Tibial nerve (tissue), 4 donors: Measurements from ENCODE around the gene PRRT1. TPM values are rescaled to one million over a fixed set of nuclear protein-coding genes. Genes with fewer than 3 reads are reported as not detected.
"Not testable (repeated sequence)": the region's sequence is repeated elsewhere in the genome, so short reads cannot be mapped to it uniquely, and the experiment has no call there.

Experiments
- DNase-seq, 2 donors: peaks; one replicate each; pipeline ENCODE4 v3.0.0-alpha.2; 2019; ENCODE audit warnings: low spot score in 2 of 2
- H3K27ac ChIP-seq, 4 donors: fragments of 200-600 bp; sonication (generic) in 3 of 4; one replicate each; pipeline ENCODE4 v1.5.1; 2017 to 2019; ENCODE audit warnings: mild to moderate bottlenecking in 1 of 4
- H3K27me3 ChIP-seq, 2 donors: fragments of 200-600 bp; sonication (generic) in 1 of 2; one replicate each; pipeline versions ENCODE4 v1.5.1 to v1.6.0; 2017 to 2019
- H3K36me3 ChIP-seq, 3 donors: fragments of 200-600 bp; sonication (generic); one replicate each; pipeline ENCODE4 v1.5.1; 2018 to 2019
- H3K4me1 ChIP-seq, 4 donors: fragments of 200-600 bp; sonication (generic) in 3 of 4; one replicate each; pipeline ENCODE4 v1.5.1; 2017 to 2019
- H3K4me3 ChIP-seq, 4 donors: fragments of 200-600 bp; sonication (generic) in 3 of 4; one replicate each; pipeline ENCODE4 v1.5.1; 2017 to 2019; ENCODE audit warnings: mild to moderate bottlenecking in 1 of 4, moderate library complexity in 1 of 4
- H3K9me3 ChIP-seq, 4 donors: fragments of 200-600 bp; sonication (generic) in 3 of 4; one replicate each; pipeline ENCODE4 v1.5.1; 2017 to 2019
- CTCF ChIP-seq, 5 experiments: fragments of 200-600 bp in 3 of 5; fragments of 450-650 bp in 2 of 5; sonication (generic) in 3 of 5; IDR thresholded peaks; one replicate each; pipeline ENCODE4 v1.5.1; 2016 to 2019; ENCODE audit warnings: antibody characterized with exemption in 5 of 5, mild to moderate bottlenecking in 3 of 5, moderate library complexity in 2 of 5
- EP300 ChIP-seq, 2 donors: sonication (generic); formaldehyde crosslinking; IDR thresholded peaks; one replicate each; pipeline ENCODE4 v1.6.1; 2017; ENCODE audit warnings: antibody characterized with exemption in 2 of 2, mild to moderate bottlenecking in 1 of 2
- POLR2A ChIP-seq, 2 donors: fragments of 450-650 bp; IDR thresholded peaks; one replicate each; pipeline ENCODE4 v1.6.1; 2017; ENCODE audit warnings: antibody characterized with exemption in 2 of 2, mild to moderate bottlenecking in 2 of 2, moderate library complexity in 2 of 2
- WGBS, 2 donors: methylation state at CpG; one replicate each; pipeline ENCODE4 v1.1.5; 2018; 5-methylcytosine and 5-hydroxymethylcytosine counted together
- small RNA-seq: library from RNA; depleted of rRNA; stranded (forward); fragments of <200 nt; gene quantifications from one replicate; pipeline ENCODE3, GENCODE V24; 2016
- total RNA-seq, 4 donors: library from RNA; depleted of rRNA; stranded (reverse); fragments of >200 nt; gene quantifications; one replicate each; pipeline ENCODE4 v1.1.0, GENCODE V29; 2016

PRRT1 gene
- total RNA-seq, 4 donors from 2014 or later: 0.21 to 2.7 (median 1.7) TPM

GRCh38 chr6:32108727-32109113 lies 43.0 kb downstream of the PRRT1 start:
- H3K27me3 ChIP-seq: no peaks in the 10 kb centered on the region
- peak overlapping the region; percentile 73 to 93 (median 84) for H3K27ac ChIP-seq
- 27 to 30% methylated on average over 6 of the region's 6 CpGs for WGBS, 2 donors
- H3K4me1 ChIP-seq: peaks cover 0 to 92% (median 63%) of the 10 kb centered on the region in 4 donors
- DNase-seq: no peak
- H3K4me3 ChIP-seq: peak overlapping the region; percentile 24 to 62 (median 34)
- no peaks in the 10 kb centered on the region for H3K9me3 ChIP-seq
- no peak for TF ChIP-seq EP300 (IDR thresholded peaks at IDR 0.05)
- H3K36me3 ChIP-seq: no peaks in the 10 kb centered on the region

- DNase-seq: peak; percentile 72 to 77
These were observed 43.6 kb downstream of the PRRT1 start for GRCh38 chr6:32108094-32108627.

DNA sequence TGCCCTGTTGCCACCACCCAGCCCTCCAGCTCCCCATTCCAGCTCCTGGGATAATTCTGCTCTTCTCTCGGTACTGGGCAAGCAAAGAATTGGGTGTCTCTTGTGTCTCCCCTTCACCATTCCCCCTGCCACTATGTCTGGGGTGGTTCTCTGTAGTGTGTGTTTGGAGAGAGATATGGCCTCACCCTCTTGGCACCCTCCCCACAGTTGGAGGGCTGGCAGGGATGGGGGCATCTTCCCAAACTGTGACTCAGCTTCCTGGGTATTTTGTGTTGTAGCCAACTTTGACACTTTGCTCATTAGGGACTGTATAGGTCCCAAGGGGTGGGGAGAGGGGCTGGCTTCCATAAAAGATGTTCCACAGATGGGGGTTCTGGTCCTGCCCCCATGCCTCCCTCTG lies 44.3 kb downstream of the PRRT1 start:
- Histone ChIP-seq H3K36me3 (no peaks in the 10 kb centered on the region), H3K9me3 (no peaks in the 10 kb centered on the region), H3K4me3 (peak overlapping the region in 1 of 4 donors; percentile 62), H3K27me3 (no peaks in the 10 kb centered on the region), H3K27ac (peak overlapping the region; percentile 73 to 93 (median 84)), H3K4me1 (peaks cover 0 to 79% (median 50%) of the 10 kb centered on the region in 4 donors)
- TF ChIP-seq EP300 (IDR thresholded peaks at IDR 0.05): no peak
- 40 to 50% methylated on average over 1 of the region's 1 CpG for WGBS, 2 donors
- DNase-seq: no peak

More at GRCh38 chr6:32108094-32108627, 43.6 kb downstream of the PRRT1 start:
- WGBS, 2 donors: 0 to 3% methylated on average over 15 of the region's 15 CpGs
- TF ChIP-seq POLR2A (IDR thresholded peaks at IDR 0.05) (no peak), CTCF (IDR thresholded peaks at IDR 0.05) (peak in 1 of 5 experiments; percentile 17), EP300 (IDR thresholded peaks at IDR 0.05) (peak; percentile 46 to 77)
- Histone ChIP-seq H3K27ac (peak overlapping the region; percentile 73 to 93 (median 84)), H3K4me1 (peaks cover 0 to 87% (median 57%) of the 10 kb centered on the region in 4 donors), H3K36me3 (no peaks in the 10 kb centered on the region), H3K27me3 (no peaks in the 10 kb centered on the region), H3K9me3 (no peaks in the 10 kb centered on the region), H3K4me3 (peak overlapping the region; percentile 24 to 62 (median 34))

DNA sequence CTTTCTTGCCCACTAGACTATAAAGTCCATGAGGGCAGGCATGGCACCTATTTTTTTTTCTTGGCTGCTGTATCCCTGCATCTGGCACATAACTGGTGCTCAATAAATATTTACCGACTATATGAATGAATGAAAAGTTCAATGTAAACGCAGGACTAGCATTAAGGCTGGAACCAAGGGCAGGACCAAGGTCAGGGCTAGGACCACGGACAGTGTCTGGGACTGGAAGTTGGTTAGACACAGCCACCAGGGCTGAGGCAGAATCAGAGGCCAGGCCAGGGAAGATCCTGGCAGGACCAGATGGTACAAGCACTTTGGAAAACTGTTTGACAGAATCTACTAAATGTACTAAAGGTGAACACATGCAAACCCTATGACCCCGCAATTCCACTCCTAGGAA lies 46.3 kb downstream of the PRRT1 start:
- Histone ChIP-seq H3K27me3 (no peaks in the 10 kb centered on the region), H3K4me1 (peaks cover 0 to 59% (median 30%) of the 10 kb centered on the region in 4 donors), H3K4me3 (no peak overlapping the region), H3K27ac (peak overlapping the region in 2 of 4 donors; percentile 91 to 93), H3K36me3 (no peaks in the 10 kb centered on the region), H3K9me3 (no peaks in the 10 kb centered on the region)
- DNase-seq: no peak
- TF ChIP-seq POLR2A (IDR thresholded peaks at IDR 0.05) (no peak), CTCF (IDR thresholded peaks at IDR 0.05) (no peak), EP300 (IDR thresholded peaks at IDR 0.05) (no peak)
- 77 to 82% methylated on average over 4 of the region's 4 CpGs for WGBS, 2 donors

GRCh38 chr6:32102255-32102654 lies 49.5 kb downstream of the PRRT1 start:
- H3K4me1 ChIP-seq: peaks cover 0 to 39% (median 10%) of the 10 kb centered on the region in 4 donors
- H3K27me3 ChIP-seq: peaks cover 0 to 7% of the 10 kb centered on the region in 2 donors
- H3K9me3 ChIP-seq: no peaks in the 10 kb centered on the region
- TF ChIP-seq EP300 (IDR thresholded peaks at IDR 0.05) (no peak), POLR2A (IDR thresholded peaks at IDR 0.05) (no peak), CTCF (IDR thresholded peaks at IDR 0.05) (no peak)
- no peak for DNase-seq
- H3K27ac ChIP-seq: no peak overlapping the region
- H3K4me3 ChIP-seq: no peak overlapping the region
- WGBS, 2 donors: 84 to 85% methylated on average over 3 of the region's 3 CpGs
- H3K36me3 ChIP-seq: peaks cover 0 to 8% (median 0%) of the 10 kb centered on the region in 3 donors

DNA sequence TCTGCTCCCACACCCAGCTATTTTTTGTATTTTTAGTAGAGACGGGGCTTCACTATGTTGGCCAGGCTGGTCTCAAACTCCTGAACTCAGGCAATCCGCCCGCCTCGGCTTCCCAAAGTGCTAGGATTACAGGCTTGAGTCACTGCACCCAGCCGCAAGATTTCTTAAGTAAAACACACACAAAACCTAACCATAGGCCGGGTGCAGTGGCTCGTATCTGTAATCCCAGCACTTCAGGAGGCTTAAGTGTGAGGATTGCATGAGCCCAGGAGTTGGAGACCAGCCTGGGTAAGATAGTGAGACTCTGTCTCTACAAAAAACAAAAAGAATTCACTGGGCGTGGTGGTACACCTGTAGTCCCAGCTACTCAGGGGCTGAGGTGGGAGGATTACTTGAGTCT lies 51.5 kb downstream of the PRRT1 start:
- H3K4me3 ChIP-seq: not testable (repeated sequence)

More for the DNA sequence above, 51.5 kb downstream of the PRRT1 start:
- peak overlapping the region in 1 of 4 donors; percentile 12 for H3K27ac ChIP-seq
- peaks cover 0 to 28% (median 0%) of the 10 kb centered on the region in 3 donors for H3K36me3 ChIP-seq
- H3K9me3 ChIP-seq, DNase-seq: not testable (repeated sequence)
- H3K27me3 ChIP-seq: peaks cover 0 to 25% of the 10 kb centered on the region in 2 donors
- WGBS, 2 donors: 85 to 87% methylated on average over 8 of the region's 8 CpGs
- H3K4me1 ChIP-seq: peaks cover 0 to 40% (median 0%) of the 10 kb centered on the region in 4 donors

Small RNA genes lying within 50 kb of the gene (small RNA-seq; reads per million reads assigned to genes)
- not detected for gene AL662884.1
- not detected for gene MIR6833

Other genes starting within 250 kb of the PRRT1 start
- gene ZBTB12, start 249.9 kb downstream of the PRRT1 start, total RNA-seq: 1 to 10 TPM in 3 of 4 donors, under 1 TPM in 1; 0.63 to 3.5 (median 2.9) TPM
- 10 to 100 TPM in 1 of 4 donors, 1 to 10 TPM in 3; 4.6 to 17.4 (median 6.1) TPM for gene C2, start 224.2 kb downstream of the PRRT1 start, total RNA-seq
- 10 to 100 TPM; 15.7 to 66.5 (median 26.2) TPM for gene CFB, start 205.8 kb downstream of the PRRT1 start, total RNA-seq
- 100 to 1,000 TPM in 1 of 4 donors, 10 to 100 TPM in 3; 74.1 to 101 (median 88.6) TPM for gene NELFE, start 193.0 kb downstream of the PRRT1 start, total RNA-seq
- 10 to 100 TPM; 47.1 to 83.1 (median 48.2) TPM for gene SKIC2, start 192.8 kb downstream of the PRRT1 start, total RNA-seq
- gene DXO, start 179.8 kb downstream of the PRRT1 start, total RNA-seq: 10 to 100 TPM; 16.2 to 46.1 (median 34.3) TPM
- 100 to 1,000 TPM; 230 to 361 (median 258) TPM for gene C4A, start 169.9 kb downstream of the PRRT1 start, total RNA-seq
- gene C4B, start 137.1 kb downstream of the PRRT1 start, total RNA-seq: 100 to 1,000 TPM; 266 to 420 (median 299) TPM
- 10 to 100 TPM in 1 of 4 donors, 1 to 10 TPM in 3; 1.0 to 15.3 (median 3.9) TPM for gene CYP21A2, start 113.5 kb downstream of the PRRT1 start, total RNA-seq
- gene TNXB, start 42.6 kb downstream of the PRRT1 start, total RNA-seq: 100 to 1,000 TPM; 231 to 547 (median 297) TPM
- gene ATF6B, start 23.7 kb downstream of the PRRT1 start, total RNA-seq: 100 to 1,000 TPM in 3 of 4 donors, 10 to 100 TPM in 1; 74.3 to 121 (median 102) TPM
- 1 to 10 TPM; 1.3 to 5.4 (median 3.0) TPM for gene FKBPL, start 21.7 kb downstream of the PRRT1 start, total RNA-seq
- gene PPT2, start 2.2 kb upstream of the PRRT1 start, total RNA-seq: 10 to 100 TPM; 33.0 to 75.2 (median 40.1) TPM
- gene EGFL8, start 12.7 kb upstream of the PRRT1 start, total RNA-seq: 100 to 1,000 TPM; 108 to 388 (median 270) TPM
- 10 to 100 TPM; 45.3 to 52.2 (median 48.1) TPM for gene AGPAT1, start 24.1 kb upstream of the PRRT1 start, total RNA-seq
- 100 to 1,000 TPM in 2 of 4 donors, 10 to 100 TPM in 2; 74.5 to 117 (median 107) TPM for gene RNF5, start 26.5 kb upstream of the PRRT1 start, total RNA-seq
- 10 to 100 TPM in 1 of 4 donors, 1 to 10 TPM in 3; 4.0 to 12.7 (median 5.8) TPM for gene AGER, start 32.3 kb upstream of the PRRT1 start, total RNA-seq
- 10 to 100 TPM; 55.0 to 75.0 (median 61.9) TPM for gene PBX2, start 38.3 kb upstream of the PRRT1 start, total RNA-seq
- gene GPSM3, start 40.7 kb upstream of the PRRT1 start, total RNA-seq: 10 to 100 TPM in 2 of 4 donors, 1 to 10 TPM in 2; 5.9 to 17.7 (median 8.8) TPM
- 10 to 100 TPM; 22.4 to 50.2 (median 31.9) TPM for gene NOTCH4, start 72.1 kb upstream of the PRRT1 start, total RNA-seq
- not detected for gene TSBP1, start 220.0 kb upstream of the PRRT1 start, total RNA-seq